Tibial nerve (tissue), 4 donors: Measurements from ENCODE around the gene KAZN.

Source experiments
- CTCF ChIP-seq, 5 experiments: fragments of 200-600 bp in 3 of 5; fragments of 450-650 bp in 2 of 5; sonication (generic) in 3 of 5; IDR thresholded peaks; one replicate each; pipeline ENCODE4 v1.5.1; 2016 to 2019; ENCODE audit warnings: antibody characterized with exemption in 5 of 5, mild to moderate bottlenecking in 3 of 5, moderate library complexity in 2 of 5
- EP300 ChIP-seq, 2 donors: sonication (generic); formaldehyde crosslinking; IDR thresholded peaks; one replicate each; pipeline ENCODE4 v1.6.1; 2017; ENCODE audit warnings: antibody characterized with exemption in 2 of 2, mild to moderate bottlenecking in 1 of 2
- POLR2A ChIP-seq, 2 donors: fragments of 450-650 bp; IDR thresholded peaks; one replicate each; pipeline ENCODE4 v1.6.1; 2017; ENCODE audit warnings: antibody characterized with exemption in 2 of 2, mild to moderate bottlenecking in 2 of 2, moderate library complexity in 2 of 2

GRCh38 chr1:14599800-14600199 lies 1.3 kb downstream of the KAZN start:
- TF ChIP-seq CTCF (IDR thresholded peaks at IDR 0.05) (no peak), POLR2A (IDR thresholded peaks at IDR 0.05) (no peak), EP300 (IDR thresholded peaks at IDR 0.05) (no peak)
